AG04449 (cell line): ENCODE data around the gene NOD1.

Experiments
- CTCF ChIA-PET: fragments of 350-600 bp; formaldehyde crosslinking; extraction: SDS; loops from one replicate; lab custom pipeline; 2021; ENCODE audit warnings: antibody characterized with exemption; lab: Yijun Ruan, JAX
- POLR2A ChIA-PET: fragments of 400-600, 350-600 bp; formaldehyde crosslinking; extraction: SDS; loops from one replicate; lab custom pipeline; 2020; ENCODE audit warnings: antibody characterized with exemption, inconsistent platforms; lab: Yijun Ruan, JAX
- DNase-seq: peaks from one replicate; pipeline ENCODE4 v3.0.0-alpha.2; 2010; ENCODE audit warnings: low read depth, low spot score
- H3K4me3 ChIP-seq: 2 replicates; pipeline ENCODE4 v1.5.1; 2011; ENCODE audit warnings: low read depth, mild to moderate bottlenecking, control low read depth, low read length
- CTCF ChIP-seq: IDR thresholded peaks from one replicate; pipeline ENCODE4 v1.5.1; 2011; ENCODE audit warnings: mild to moderate bottlenecking, moderate library complexity, low read length, control low read depth, inconsistent platforms; ENCODE audit not compliant: insufficient read depth; ENCODE audit errors: missing control alignments

NOD1 gene

GRCh38 chr7:30433506-30433905 is 45.1 kb downstream of the NOD1 start:
- ChIA-PET CTCF (no interaction called here), POLR2A (no interaction called here)
- DNase-seq: no peak
- H3K4me3 ChIP-seq: no peak overlapping the region
- no peak for TF ChIP-seq CTCF

- TF ChIP-seq CTCF: no peak
- POLR2A ChIA-PET: no interaction called here
- peak; percentile 57 for DNase-seq
- H3K4me3 ChIP-seq: no peak overlapping the region
- CTCF ChIA-PET: no interaction called here
These were observed 45.5 kb downstream of the NOD1 start for GRCh38 chr7:30433082-30433481.

GRCh38 chr7:30430777-30431176 is 47.8 kb downstream of the NOD1 start:
- H3K4me3 ChIP-seq: no peak overlapping the region
- no peak for DNase-seq
- TF ChIP-seq CTCF: no peak
- CTCF ChIA-PET: interaction anchor here (0.7 to 2.3 kb wide), 2 partner anchors 18 to 133 kb away, joined by 3 to 10 read pairs; no protein-coding TSS in a partner anchor
- POLR2A ChIA-PET: no interaction called here

- CTCF ChIA-PET: interaction anchor here (2.3 kb wide), 1 partner anchor 17 kb away, joined by 10 read pairs; no protein-coding TSS in a partner anchor
- H3K4me3 ChIP-seq: no peak overlapping the region
- no peak for DNase-seq
- POLR2A ChIA-PET: no interaction called here
- TF ChIP-seq CTCF: no peak
These were observed 48.3 kb downstream of the NOD1 start for GRCh38 chr7:30430276-30430675.

GRCh38 chr7:30429156-30429530 is 49.4 kb downstream of the NOD1 start:
- TF ChIP-seq CTCF: no peak
- DNase-seq: no peak
- POLR2A ChIA-PET: no interaction called here
- CTCF ChIA-PET: interaction anchor here (0.8 to 2.3 kb wide), 3 partner anchors 16 to 26 kb away, joined by 3 to 10 read pairs (median 3); no protein-coding TSS in a partner anchor
- H3K4me3 ChIP-seq: no peak overlapping the region

GRCh38 chr7:30428246-30429155 is 50.1 kb downstream of the NOD1 start:
- ChIA-PET CTCF (interaction anchor here (0.8 to 2.3 kb wide), 3 partner anchors 15 to 25 kb away, joined by 3 to 10 read pairs (median 3); no protein-coding TSS in a partner anchor), POLR2A (no interaction called here)
- DNase-seq: no peak
- TF ChIP-seq CTCF: no peak
- no peak overlapping the region for H3K4me3 ChIP-seq
